NCI-H128 (cell line): ENCODE measurements around the gene SEMA3C.

ENCODE experiments used
- DNase-seq: peaks from one replicate; lab custom pipeline; 2025; ENCODE audit not compliant: unreplicated experiment; lab: John Stamatoyannopoulos, UW

SEMA3C gene

GRCh38 chr7:80827239-80827633 lies 91.6 kb downstream of the SEMA3C start:
- no peak for DNase-seq

- DNase-seq: no peak
Observed at GRCh38 chr7:80826520-80827238, 92.2 kb downstream of the SEMA3C start.

GRCh38 chr7:80825499-80825898 lies 93.4 kb downstream of the SEMA3C start:
- DNase-seq: no peak

- DNase-seq: no peak
Observed at GRCh38 chr7:80824253-80824652, 94.6 kb downstream of the SEMA3C start.

- no peak for DNase-seq
Observed at GRCh38 chr7:80823057-80823456, 95.8 kb downstream of the SEMA3C start.

GRCh38 chr7:80821771-80822319 lies 97.0 kb downstream of the SEMA3C start:
- DNase-seq: no peak

GRCh38 chr7:80819503-80819902 lies 99.3 kb downstream of the SEMA3C start:
- no peak for DNase-seq

- DNase-seq: no peak
Observed at GRCh38 chr7:80818181-80818580, 100.7 kb downstream of the SEMA3C start.

GRCh38 chr7:80816806-80817205 lies 102.0 kb downstream of the SEMA3C start:
- no peak for DNase-seq

- DNase-seq: no peak
Observed at GRCh38 chr7:80815733-80816132, 103.1 kb downstream of the SEMA3C start.

GRCh38 chr7:80809545-80809944 lies 109.3 kb downstream of the SEMA3C start:
- DNase-seq: no peak

GRCh38 chr7:80807166-80807900 lies 111.5 kb downstream of the SEMA3C start:
- DNase-seq: no peak

GRCh38 chr7:80806663-80807062 lies 112.2 kb downstream of the SEMA3C start:
- DNase-seq: no peak

GRCh38 chr7:80804589-80804988 lies 114.3 kb downstream of the SEMA3C start:
- DNase-seq: no peak

GRCh38 chr7:80802527-80802926 lies 116.3 kb downstream of the SEMA3C start:
- DNase-seq: no peak

GRCh38 chr7:80794631-80795573 lies 123.9 kb downstream of the SEMA3C start:
- DNase-seq: no peak

GRCh38 chr7:80791509-80791929 lies 127.3 kb downstream of the SEMA3C start:
- no peak for DNase-seq

- DNase-seq: no peak
Observed at GRCh38 chr7:80790877-80791276, 128.0 kb downstream of the SEMA3C start.

- no peak for DNase-seq
Observed at GRCh38 chr7:80787721-80788120, 131.1 kb downstream of the SEMA3C start.

- DNase-seq: no peak
Observed at GRCh38 chr7:80785961-80786536, 132.8 kb downstream of the SEMA3C start.

- DNase-seq: no peak
Observed at GRCh38 chr7:80785276-80785675, 133.6 kb downstream of the SEMA3C start.
